ENCODE measurements around the gene SIGLEC1.

GRCh38 chr20:3702611-3703391, 9.6 kb downstream of the SIGLEC1 start:
- no peak for TF ChIP-seq EZH2 (IDR thresholded peaks at IDR 0.05; ENCODE audit: low read depth)
- TF ChIP-seq CTCF (conservative IDR thresholded peaks at IDR 0.05), result no peak

All from PC-9 (cell line).